Measurements from ENCODE around the gene ADAT3. TPM values are rescaled to one million over a fixed set of nuclear protein-coding genes. Genes with fewer than 3 reads are reported as not detected.
A peak's percentile ranks its signal among the peaks of the same experiment; 100 is the strongest.

Gene ADAT3
- total and polyA plus RNA-seq, 8 donors: 1.3 to 9.4 (median 2.9) TPM

GRCh38 chr19:1905863-1906375 is 720 bp downstream of the ADAT3 start:
- Histone ChIP-seq H3K27ac (peak overlapping the region; percentile 84 to 92), H3K9me3 (no peaks in the 10 kb centered on the region), H3K27me3 (no peaks in the 10 kb centered on the region), H3K4me3 (peak overlapping the region; percentile 48 to 64), H3K4me1 (peaks cover 13 to 80% of the 10 kb centered on the region in 2 donors), H3K36me3 (peaks cover 0 to 9% of the 10 kb centered on the region in 2 donors)
- DNase-seq: no peak
- no peak for ATAC-seq
- TF ChIP-seq, protein P1, sequence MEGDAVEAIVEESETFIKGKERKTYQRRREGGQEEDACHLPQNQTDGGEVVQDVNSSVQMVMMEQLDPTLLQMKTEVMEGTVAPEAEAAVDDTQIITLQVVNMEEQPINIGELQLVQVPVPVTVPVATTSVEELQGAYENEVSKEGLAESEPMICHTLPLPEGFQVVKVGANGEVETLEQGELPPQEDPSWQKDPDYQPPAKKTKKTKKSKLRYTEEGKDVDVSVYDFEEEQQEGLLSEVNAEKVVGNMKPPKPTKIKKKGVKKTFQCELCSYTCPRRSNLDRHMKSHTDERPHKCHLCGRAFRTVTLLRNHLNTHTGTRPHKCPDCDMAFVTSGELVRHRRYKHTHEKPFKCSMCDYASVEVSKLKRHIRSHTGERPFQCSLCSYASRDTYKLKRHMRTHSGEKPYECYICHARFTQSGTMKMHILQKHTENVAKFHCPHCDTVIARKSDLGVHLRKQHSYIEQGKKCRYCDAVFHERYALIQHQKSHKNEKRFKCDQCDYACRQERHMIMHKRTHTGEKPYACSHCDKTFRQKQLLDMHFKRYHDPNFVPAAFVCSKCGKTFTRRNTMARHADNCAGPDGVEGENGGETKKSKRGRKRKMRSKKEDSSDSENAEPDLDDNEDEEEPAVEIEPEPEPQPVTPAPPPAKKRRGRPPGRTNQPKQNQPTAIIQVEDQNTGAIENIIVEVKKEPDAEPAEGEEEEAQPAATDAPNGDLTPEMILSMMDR (IDR thresholded peaks at IDR 0.05): no peak
- intact Hi-C loops (cut with DNase I): no loop called here

- Histone ChIP-seq H3K4me1 (peaks cover 13 to 74% of the 10 kb centered on the region in 2 donors), H3K27ac (no peak overlapping the region)
- TF ChIP-seq, protein P1 (IDR thresholded peaks at IDR 0.05): no peak
Observed at GRCh38 chr19:1906985-1907562, 1.9 kb downstream of the ADAT3 start.

DNA sequence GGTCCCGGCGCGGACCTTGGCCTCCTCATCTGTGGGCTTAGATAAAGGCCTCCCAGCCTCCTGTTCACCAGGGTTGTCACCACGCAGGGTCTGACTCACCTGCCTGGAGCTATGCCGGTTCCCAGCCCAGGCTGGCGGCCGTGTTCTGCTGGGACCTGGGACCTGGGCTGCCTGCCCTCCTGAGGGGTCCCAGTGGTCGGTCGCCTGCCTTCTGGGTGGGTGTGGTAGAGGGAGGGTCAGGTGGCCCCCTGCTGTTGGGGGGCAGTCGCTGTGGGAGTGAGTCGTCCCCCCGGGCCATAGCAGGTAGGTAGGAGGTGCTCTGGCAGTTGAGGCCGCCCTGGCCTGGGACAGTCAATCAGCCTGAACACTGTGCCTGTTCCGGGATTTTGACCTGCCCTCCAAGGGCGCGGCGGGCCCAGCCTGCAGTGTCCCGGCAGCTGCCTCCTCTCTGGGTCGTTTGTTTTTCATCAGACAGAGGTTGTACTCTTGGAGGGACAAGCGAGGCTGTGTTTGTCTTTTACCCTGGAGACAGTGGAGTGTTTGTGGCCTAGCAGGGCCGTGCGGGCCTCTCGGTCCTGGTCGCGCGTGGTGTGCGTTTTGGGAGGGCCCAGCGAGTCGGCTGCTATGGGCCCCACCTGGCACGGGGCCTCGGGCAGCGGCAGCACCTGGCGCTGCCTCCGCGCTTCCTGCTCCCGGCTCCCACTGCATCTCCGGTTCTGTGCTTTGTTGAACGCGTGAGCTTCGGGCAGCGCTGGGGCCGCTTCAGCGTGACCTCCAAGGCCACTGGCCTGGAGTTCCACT is 2.6 kb downstream of the ADAT3 start:
- Histone ChIP-seq H3K4me1 (peaks cover 13 to 70% of the 10 kb centered on the region in 2 donors), H3K27ac (no peak overlapping the region), H3K9me3 (no peaks in the 10 kb centered on the region), H3K4me3 (peak overlapping the region in 1 of 2 donors; percentile 8), H3K27me3 (no peaks in the 10 kb centered on the region), H3K36me3 (peaks cover 0 to 21% of the 10 kb centered on the region in 2 donors)
- DNase-seq (peak in 1 of 4 donors; percentile 81), ATAC-seq (no peak)
- intact Hi-C loops (cut with DNase I): no loop called here
- TF ChIP-seq, protein P1 (IDR thresholded peaks at IDR 0.05): no peak

More at GRCh38 chr19:1906985-1907562, 1.9 kb downstream of the ADAT3 start:
- peaks cover 0 to 14% of the 10 kb centered on the region in 2 donors for H3K36me3 ChIP-seq
- ATAC-seq (no peak), DNase-seq (no peak)
- intact Hi-C loops (cut with DNase I): no loop called here
- no peaks in the 10 kb centered on the region for H3K27me3 ChIP-seq
- H3K9me3 ChIP-seq: no peaks in the 10 kb centered on the region
- no peak overlapping the region for H3K4me3 ChIP-seq

- ATAC-seq (no peak), DNase-seq (peak in 1 of 4 donors; percentile 78)
- Histone ChIP-seq H3K27ac (no peak overlapping the region), H3K36me3 (peaks cover 0 to 26% of the 10 kb centered on the region in 2 donors), H3K4me1 (peaks cover 13 to 70% of the 10 kb centered on the region in 2 donors), H3K27me3 (no peaks in the 10 kb centered on the region), H3K4me3 (peak overlapping the region in 1 of 2 donors; percentile 8), H3K9me3 (no peaks in the 10 kb centered on the region)
- TF ChIP-seq, protein P1 (IDR thresholded peaks at IDR 0.05): no peak
- intact Hi-C loops (cut with DNase I): no loop called here
Observed at GRCh38 chr19:1908364-1908678, 3.1 kb downstream of the ADAT3 start.

DNA sequence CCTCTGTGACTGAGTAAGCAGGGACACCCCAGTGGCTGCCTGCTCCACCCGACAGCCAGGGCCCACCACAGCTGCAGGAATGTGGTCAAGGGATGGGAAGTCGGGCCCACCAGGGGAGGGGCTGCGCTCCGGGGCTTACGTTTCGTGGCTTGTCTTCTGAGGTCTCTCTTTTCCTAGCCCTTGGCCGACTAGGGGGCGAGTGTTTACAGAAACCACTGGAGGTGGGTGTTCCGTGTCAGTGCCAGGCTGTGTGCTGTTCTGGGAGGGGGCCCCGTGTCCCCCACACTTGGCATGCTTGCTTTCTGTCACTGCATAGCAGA is 4.5 kb downstream of the ADAT3 start:
- H3K4me1 ChIP-seq: peaks cover 9 to 56% of the 10 kb centered on the region in 2 donors
- TF ChIP-seq, protein P1 (IDR thresholded peaks at IDR 0.05): no peak
- H3K4me3 ChIP-seq: no peak overlapping the region
- peak overlapping the region in 1 of 2 donors; percentile 55 for H3K27ac ChIP-seq
- H3K27me3 ChIP-seq: no peaks in the 10 kb centered on the region
- H3K36me3 ChIP-seq: peaks cover 0 to 40% of the 10 kb centered on the region in 2 donors
- H3K9me3 ChIP-seq: no peaks in the 10 kb centered on the region
- no peak for ATAC-seq
- intact Hi-C loops (cut with DNase I): no loop called here
- DNase-seq: no peak

Measured in left lung (tissue), 10 donors.